22Rv1 (cell line): ENCODE results near the gene IFT81.

Experiments
- ZFX ChIP-seq: fragments of 450-650 bp; IDR thresholded peaks from 2 replicates; pipeline ENCODE4 v1.6.1; 2017; ENCODE audit warnings: antibody characterized with exemption, borderline replicate concordance
- TF ChIP-seq, protein P1 (sequence below): fragments of 450-650 bp; IDR thresholded peaks from 2 replicates; pipeline ENCODE4 v1.5.1; 2017; ENCODE audit warnings: mild to moderate bottlenecking

DNA sequence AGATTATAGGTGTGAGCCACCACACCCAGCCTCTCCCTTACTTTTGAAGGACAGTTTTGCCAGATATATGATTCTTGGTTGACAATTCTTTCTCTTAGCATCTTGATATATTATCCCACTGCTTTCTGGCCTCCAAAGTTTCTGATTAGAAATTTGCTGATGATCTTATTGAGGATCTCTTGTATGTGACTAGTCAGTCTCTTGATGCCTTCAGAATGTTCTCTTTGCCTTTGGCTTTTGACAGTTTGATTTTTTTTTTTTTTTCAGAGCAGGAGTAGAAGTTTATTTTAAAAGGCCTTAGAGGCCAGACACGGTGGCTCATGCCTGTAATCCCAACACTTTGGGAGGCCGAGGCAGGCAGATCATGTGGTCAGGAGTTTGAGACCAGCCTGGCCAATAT lies 32.6 kb downstream of the IFT81 start:
- TF ChIP-seq, protein P1, sequence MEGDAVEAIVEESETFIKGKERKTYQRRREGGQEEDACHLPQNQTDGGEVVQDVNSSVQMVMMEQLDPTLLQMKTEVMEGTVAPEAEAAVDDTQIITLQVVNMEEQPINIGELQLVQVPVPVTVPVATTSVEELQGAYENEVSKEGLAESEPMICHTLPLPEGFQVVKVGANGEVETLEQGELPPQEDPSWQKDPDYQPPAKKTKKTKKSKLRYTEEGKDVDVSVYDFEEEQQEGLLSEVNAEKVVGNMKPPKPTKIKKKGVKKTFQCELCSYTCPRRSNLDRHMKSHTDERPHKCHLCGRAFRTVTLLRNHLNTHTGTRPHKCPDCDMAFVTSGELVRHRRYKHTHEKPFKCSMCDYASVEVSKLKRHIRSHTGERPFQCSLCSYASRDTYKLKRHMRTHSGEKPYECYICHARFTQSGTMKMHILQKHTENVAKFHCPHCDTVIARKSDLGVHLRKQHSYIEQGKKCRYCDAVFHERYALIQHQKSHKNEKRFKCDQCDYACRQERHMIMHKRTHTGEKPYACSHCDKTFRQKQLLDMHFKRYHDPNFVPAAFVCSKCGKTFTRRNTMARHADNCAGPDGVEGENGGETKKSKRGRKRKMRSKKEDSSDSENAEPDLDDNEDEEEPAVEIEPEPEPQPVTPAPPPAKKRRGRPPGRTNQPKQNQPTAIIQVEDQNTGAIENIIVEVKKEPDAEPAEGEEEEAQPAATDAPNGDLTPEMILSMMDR: no peak
- TF ChIP-seq ZFX: no peak
